Ascending aorta (tissue), 2 donors: ENCODE data around the gene FGF12. TPM values are rescaled to one million over a fixed set of nuclear protein-coding genes. Genes with fewer than 3 reads are reported as not detected.

Experiments used
- DNase-seq, 2 donors: peaks; one replicate each; pipeline ENCODE4 v3.0.0-alpha.2; 2019; ENCODE audit warnings: low spot score in 2 of 2
- H3K27ac ChIP-seq, 2 donors: fragments of 200-600 bp; sonication (generic); one replicate each; pipeline ENCODE4 v1.5.1; 2016 to 2017; ENCODE audit warnings: mild to moderate bottlenecking in 1 of 2
- H3K27me3 ChIP-seq: fragments of 200-600 bp; sonication (generic); one replicate; pipeline ENCODE4 v1.5.1; 2017
- H3K36me3 ChIP-seq, 2 donors: fragments of 200-600 bp; sonication (generic); one replicate each; pipeline ENCODE4 v1.5.1; 2016
- H3K4me1 ChIP-seq, 2 donors: fragments of 200-600 bp; sonication (generic); one replicate each; pipeline ENCODE4 v1.5.1; 2016 to 2017; ENCODE audit warnings: mild to moderate bottlenecking in 1 of 2
- H3K4me3 ChIP-seq, 2 donors: fragments of 200-600 bp; sonication (generic); one replicate each; pipeline ENCODE4 v1.5.1; 2016 to 2017; ENCODE audit warnings: mild to moderate bottlenecking in 1 of 2
- H3K9me3 ChIP-seq, 2 donors: fragments of 200-600 bp; sonication (generic); one replicate each; pipeline ENCODE4 v1.5.1; 2016
- CTCF ChIP-seq, 3 experiments: fragments of 200-600 bp in 2 of 3; fragments of 450-650 bp in 1 of 3; sonication (generic) in 2 of 3; IDR thresholded peaks; one replicate each; pipeline ENCODE4 v1.5.1; 2016 to 2019; ENCODE audit warnings: antibody characterized with exemption in 3 of 3, mild to moderate bottlenecking in 1 of 3, moderate library complexity in 1 of 3
- intact Hi-C: fragments of 100-400 bp; cut with DNase I; formaldehyde crosslinking; loops from one replicate; pipeline ENCODE4 v1.15.1; 2023
- total RNA-seq: library from RNA; depleted of rRNA; stranded (reverse); fragments of >200 nt; gene quantifications from one replicate; pipeline ENCODE4 v1.1.0, GENCODE V29; 2016

The FGF12 gene
- total RNA-seq, 1 donor from 2014 or later, result 0.43 TPM

GRCh38 chr3:192706272-192706671 is 21.1 kb downstream of the FGF12 start:
- TF ChIP-seq CTCF (IDR thresholded peaks at IDR 0.05), result no peak
- no peak overlapping the region for H3K27ac ChIP-seq
- no peaks in the 10 kb centered on the region for H3K36me3 ChIP-seq
- H3K27me3 ChIP-seq, result no peaks in the 10 kb centered on the region
- no peak overlapping the region for H3K4me3 ChIP-seq
- no peak for DNase-seq
- no peaks in the 10 kb centered on the region for H3K9me3 ChIP-seq
- H3K4me1 ChIP-seq, result no peaks in the 10 kb centered on the region
- intact Hi-C loops, result no loop called here

DNA sequence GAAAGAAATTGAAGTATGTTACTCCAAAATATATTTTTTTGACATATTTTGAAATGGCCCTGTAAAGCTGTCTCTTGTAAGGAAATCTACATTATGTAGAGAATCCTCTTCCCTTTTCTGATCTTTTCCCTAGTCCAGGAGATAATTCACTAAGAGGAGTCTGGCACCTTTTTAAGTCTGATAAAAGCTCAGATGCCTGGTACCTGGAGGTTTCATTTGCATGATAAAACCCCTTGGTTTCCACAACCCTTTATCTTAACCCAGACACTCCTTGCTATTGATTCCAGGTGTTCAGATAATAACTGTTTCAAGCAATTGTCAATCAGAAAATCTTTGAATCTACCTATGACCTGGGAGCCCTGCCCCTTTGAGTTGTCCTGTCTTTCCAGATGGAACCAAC is 26.5 kb downstream of the FGF12 start:
- TF ChIP-seq CTCF (IDR thresholded peaks at IDR 0.05), result no peak
- intact Hi-C loops, result no loop called here
- no peak overlapping the region for H3K4me3 ChIP-seq
- no peaks in the 10 kb centered on the region for H3K36me3 ChIP-seq
- no peaks in the 10 kb centered on the region for H3K27me3 ChIP-seq
- no peak overlapping the region for H3K27ac ChIP-seq
- no peaks in the 10 kb centered on the region for H3K4me1 ChIP-seq
- no peak for DNase-seq
- no peaks in the 10 kb centered on the region for H3K9me3 ChIP-seq

GRCh38 chr3:192696943-192697587 is 30.3 kb downstream of the FGF12 start:
- H3K36me3 ChIP-seq, result no peaks in the 10 kb centered on the region
- no peaks in the 10 kb centered on the region for H3K27me3 ChIP-seq
- H3K9me3 ChIP-seq, result no peaks in the 10 kb centered on the region
- intact Hi-C loops, result no loop called here
- no peak overlapping the region for H3K4me3 ChIP-seq
- TF ChIP-seq CTCF (IDR thresholded peaks at IDR 0.05), result no peak
- H3K4me1 ChIP-seq, result no peaks in the 10 kb centered on the region
- H3K27ac ChIP-seq, result no peak overlapping the region
- no peak for DNase-seq

- Histone ChIP-seq H3K27ac (no peak overlapping the region), H3K4me1 (no peaks in the 10 kb centered on the region), H3K9me3 (no peaks in the 10 kb centered on the region), H3K4me3 (no peak overlapping the region), H3K27me3 (no peaks in the 10 kb centered on the region), H3K36me3 (no peaks in the 10 kb centered on the region)
- TF ChIP-seq CTCF (IDR thresholded peaks at IDR 0.05), result no peak
- DNase-seq, result no peak
- intact Hi-C loops, result no loop called here
These were observed 39.7 kb downstream of the FGF12 start for GRCh38 chr3:192687488-192688152.

DNA sequence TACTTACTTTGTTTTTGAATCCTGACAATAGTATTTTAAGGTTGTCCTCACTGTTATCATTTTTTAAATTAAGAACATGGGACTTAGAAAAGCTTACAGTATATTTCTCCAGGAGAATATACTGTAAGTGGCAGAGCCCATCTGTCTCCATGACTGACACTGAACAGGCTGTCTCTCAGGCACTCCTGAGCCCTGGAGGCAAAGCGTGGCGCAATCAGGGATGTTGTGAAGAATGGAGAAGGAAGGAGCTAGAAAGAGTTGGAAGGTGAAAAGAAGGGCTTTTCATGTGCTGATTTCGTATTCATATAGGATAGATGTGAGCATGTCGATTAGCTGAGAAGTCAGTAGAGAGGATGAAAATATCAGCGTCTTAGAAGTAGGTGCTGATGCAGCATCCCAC is 41.5 kb downstream of the FGF12 start:
- intact Hi-C loops, result no loop called here
- DNase-seq, result no peak

More for the DNA sequence above, 41.5 kb downstream of the FGF12 start:
- Histone ChIP-seq H3K4me1 (no peaks in the 10 kb centered on the region), H3K36me3 (no peaks in the 10 kb centered on the region), H3K27me3 (no peaks in the 10 kb centered on the region), H3K4me3 (no peak overlapping the region), H3K9me3 (no peaks in the 10 kb centered on the region), H3K27ac (no peak overlapping the region)
- TF ChIP-seq CTCF (IDR thresholded peaks at IDR 0.05), result no peak
